ENCODE measurements around the gene CAPG. TPM values are rescaled to one million over a fixed set of nuclear protein-coding genes. Genes with fewer than 3 reads are reported as not detected.

Gene CAPG
- total and polyA plus RNA-seq, 10 of the 15 experiments (the other 5 are each of a cell fraction or from before 2014, with no cell fraction given): 26.3 to 192 (median 100) TPM

- TF ChIP-seq, protein P1, sequence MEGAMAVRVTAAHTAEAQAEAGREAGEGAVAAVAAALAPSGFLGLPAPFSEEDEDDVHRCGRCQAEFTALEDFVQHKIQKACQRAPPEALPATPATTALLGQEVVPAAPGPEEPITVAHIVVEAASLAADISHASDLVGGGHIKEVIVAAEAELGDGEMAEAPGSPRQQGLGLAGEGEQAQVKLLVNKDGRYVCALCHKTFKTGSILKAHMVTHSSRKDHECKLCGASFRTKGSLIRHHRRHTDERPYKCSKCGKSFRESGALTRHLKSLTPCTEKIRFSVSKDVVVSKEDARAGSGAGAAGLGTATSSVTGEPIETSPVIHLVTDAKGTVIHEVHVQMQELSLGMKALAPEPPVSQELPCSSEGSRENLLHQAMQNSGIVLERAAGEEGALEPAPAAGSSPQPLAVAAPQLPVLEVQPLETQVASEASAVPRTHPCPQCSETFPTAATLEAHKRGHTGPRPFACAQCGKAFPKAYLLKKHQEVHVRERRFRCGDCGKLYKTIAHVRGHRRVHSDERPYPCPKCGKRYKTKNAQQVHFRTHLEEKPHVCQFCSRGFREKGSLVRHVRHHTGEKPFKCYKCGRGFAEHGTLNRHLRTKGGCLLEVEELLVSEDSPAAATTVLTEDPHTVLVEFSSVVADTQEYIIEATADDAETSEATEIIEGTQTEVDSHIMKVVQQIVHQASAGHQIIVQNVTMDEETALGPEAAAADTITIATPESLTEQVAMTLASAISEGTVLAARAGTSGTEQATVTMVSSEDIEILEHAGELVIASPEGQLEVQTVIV (IDR thresholded peaks at IDR 0.05; ENCODE audit: borderline replicate concordance, partially characterized antibody): no peak
- TF ChIP-seq EGR1 (IDR thresholded peaks at IDR 0.05; ENCODE audit: borderline replicate concordance in 1 of 2, low read depth in 2 of 2, low read length in 2 of 2): no peak
These were observed 34.5 kb upstream of the CAPG start (continued) for GRCh38 chr2:85444629-85445172.

- Histone ChIP-seq H3K27me3 (replicated peaks in 1 of 2; ENCODE audit: control insufficient read depth in 2 of 2, insufficient read depth in 2 of 2, low read length in 1 of 2) (no peaks in the 10 kb centered on the region), H3K36me3 (ENCODE audit: control insufficient read depth in 2 of 2, insufficient read depth in 2 of 2, low read length in 1 of 2) (no peaks in the 10 kb centered on the region), H4K20me1 (ENCODE audit: control insufficient read depth, insufficient read depth) (no peaks in the 10 kb centered on the region), H3K4me3 (no peak overlapping the region), H3K9ac (ENCODE audit: control insufficient read depth, insufficient read depth, low read length) (no peak overlapping the region), H3K4me2 (ENCODE audit: control insufficient read depth, insufficient read depth) (no peak overlapping the region), H3K4me1 (ENCODE audit: control insufficient read depth, insufficient read depth, low read length) (peaks cover 8% of the 10 kb centered on the region; the same call in 1 of the 2 replicates), H3K27ac (ENCODE audit: control insufficient read depth, insufficient read depth) (no peak overlapping the region), H3K79me2 (ENCODE audit: control insufficient read depth, insufficient read depth, low read length) (no peaks in the 10 kb centered on the region), H3K9me3 (replicated peaks; ENCODE audit: control insufficient read depth, insufficient read depth, low read length) (no peaks in the 10 kb centered on the region), H2AFZ (ENCODE audit: control insufficient read depth, low read depth, low read length) (no peak overlapping the region)
- ATAC-seq (no peak), FAIRE-seq (no peak), DNase-seq (ENCODE audit: low read depth, low spot score) (no peak)
- WGBS (ENCODE audit: insufficient coverage, insufficient replicate concordance, low lambda C conversion rate, missing lambda C conversion rate): 36% methylated on average over 4 of the region's 4 CpGs
- CTCF ChIA-PET: interaction anchor here (0.9 to 1.2 kb wide), 4 partner anchors 20 to 372 kb away, joined by 3 to 6 read pairs (median 4); no protein-coding TSS in a partner anchor
- BruUV-seq (replicated peaks): no TSS peak
- POLR2A ChIA-PET: interaction anchor here (0.9 to 1.6 kb wide), 3 partner anchors 14 to 97 kb away, joined by 3 to 5 read pairs (median 4); partner anchors contain the start of gene MAT2A
- in situ Hi-C loops (cut with MboI): no loop called here
- TF ChIP-seq RAD51 (IDR thresholded peaks at IDR 0.05) (no peak), MEF2B (IDR thresholded peaks at IDR 0.05; ENCODE audit: partially characterized antibody, poor library complexity, severe bottlenecking) (no peak)
- intact Hi-C loops (cut with micrococcal nuclease; ENCODE audit: unreplicated experiment): no loop called here
- RAD21 ChIA-PET (ENCODE audit: unreplicated experiment): interaction anchor here (1.2 kb wide), 1 partner anchor 110 kb away, joined by 4 read pairs; no protein-coding TSS in a partner anchor
- SMC1A ChIA-PET (ENCODE audit: uncharacterized antibody, unreplicated experiment): interaction anchor here (0.7 to 1.1 kb wide), 2 partner anchors 27 to 31 kb away, joined by 3 to 4 read pairs; no protein-coding TSS in a partner anchor
These were observed 31.7 kb upstream of the CAPG start for GRCh38 chr2:85441864-85442263.
